ENCODE measurements around the gene COL11A1.

Gene COL11A1

GRCh38 chr1:102896771-102897170 lies 211.6 kb downstream of the COL11A1 start:
- no peak for DNase-seq

- DNase-seq: no peak
These were observed 212.0 kb downstream of the COL11A1 start for GRCh38 chr1:102896286-102896685.

GRCh38 chr1:102891868-102892625 lies 216.3 kb downstream of the COL11A1 start:
- DNase-seq: no peak

- no peak for DNase-seq
These were observed 221.7 kb downstream of the COL11A1 start for GRCh38 chr1:102886638-102887037.

- no peak for DNase-seq
These were observed 224.1 kb downstream of the COL11A1 start for GRCh38 chr1:102884238-102884637.

- no peak for DNase-seq
These were observed 228.8 kb downstream of the COL11A1 start for GRCh38 chr1:102879439-102879993.

- DNase-seq: no peak
These were observed 232.6 kb downstream of the COL11A1 start for GRCh38 chr1:102875756-102876155.

- no peak for DNase-seq
These were observed 235.8 kb downstream of the COL11A1 start for GRCh38 chr1:102872526-102872925.

GRCh38 chr1:102872097-102872496 lies 236.2 kb downstream of the COL11A1 start:
- DNase-seq: no peak

- no peak for DNase-seq
These were observed 244.6 kb downstream of the COL11A1 start for GRCh38 chr1:102863704-102864103.

- no peak for DNase-seq
These were observed 247.1 kb downstream of the COL11A1 start for GRCh38 chr1:102861247-102861646.

- no peak for DNase-seq
These were observed 249.6 kb downstream of the COL11A1 start for GRCh38 chr1:102858695-102859094.

GRCh38 chr1:102857251-102857650 lies 251.1 kb downstream of the COL11A1 start:
- no peak for DNase-seq

GRCh38 chr1:102853701-102854187 lies 254.6 kb downstream of the COL11A1 start:
- no peak for DNase-seq

- no peak for DNase-seq
These were observed 255.2 kb downstream of the COL11A1 start for GRCh38 chr1:102853136-102853535.

- no peak for DNase-seq
These were observed 255.7 kb downstream of the COL11A1 start for GRCh38 chr1:102852613-102853012.

- DNase-seq: no peak
These were observed 256.7 kb downstream of the COL11A1 start for GRCh38 chr1:102851616-102852015.

GRCh38 chr1:102842606-102843005 lies 265.7 kb downstream of the COL11A1 start:
- DNase-seq: no peak

GRCh38 chr1:102840741-102841140 lies 267.6 kb downstream of the COL11A1 start:
- DNase-seq: no peak

GRCh38 chr1:102838016-102838415 lies 270.3 kb downstream of the COL11A1 start:
- no peak for DNase-seq

- DNase-seq: no peak
These were observed 270.8 kb downstream of the COL11A1 start for GRCh38 chr1:102837551-102837950.

GRCh38 chr1:102836991-102837390 lies 271.3 kb downstream of the COL11A1 start:
- DNase-seq: no peak

GRCh38 chr1:102834688-102835320 lies 273.5 kb downstream of the COL11A1 start:
- no peak for DNase-seq

- DNase-seq: no peak
These were observed 275.2 kb downstream of the COL11A1 start for GRCh38 chr1:102833151-102833550.

Data from CD4-positive, alpha-beta T cell treated with Interleukin-12 subunit alpha and Interleukin-12 subunit beta, for 1 hour (primary cell).